Activated naive CD8-positive, alpha-beta T cell treated with anti-CD3 and anti-CD28 coated beads, Interleukin-2, amount 50 U/mL, for 24 hours (primary cell): ENCODE results near the gene EPS15.
"Not testable (repeated sequence)": the region's sequence is repeated elsewhere in the genome, so short reads cannot be mapped to it uniquely, and the experiment has no call there.

Source experiments
- ATAC-seq: fragments of 150-1000 bp; cut with Tn5 transposase; one replicate; pipeline ENCODE4 v1.10.0; 2021
- DNase-seq: peaks from one replicate; pipeline ENCODE4 v3.0.0; 2021
- H3K27ac Mint-ChIP-seq: one replicate; pipeline ENCODE4 v1.8.0; 2021; ENCODE audit warnings: mild to moderate bottlenecking, mixed read lengths
- H3K27me3 Mint-ChIP-seq: one replicate; pipeline ENCODE4 v1.8.0; 2021; ENCODE audit warnings: mixed read lengths
- H3K36me3 Mint-ChIP-seq: one replicate; pipeline ENCODE4 v1.8.0; 2021; ENCODE audit warnings: low read depth, mixed read lengths
- H3K4me1 Mint-ChIP-seq: one replicate; pipeline ENCODE4 v1.8.0; 2021; ENCODE audit warnings: mixed read lengths
- H3K4me3 Mint-ChIP-seq: one replicate; pipeline ENCODE4 v1.8.0; 2021; ENCODE audit warnings: mild to moderate bottlenecking, moderate library complexity, mixed read lengths
- H3K9me3 Mint-ChIP-seq: one replicate; pipeline ENCODE4 v1.8.0; 2021; ENCODE audit warnings: mixed read lengths

EPS15 gene

GRCh38 chr1:51387288-51387687 lies 131.8 kb downstream of the EPS15 start:
- peaks cover 64% of the 10 kb centered on the region for H3K36me3 Mint-ChIP-seq
- not testable (repeated sequence) for H3K4me1 Mint-ChIP-seq, H3K4me3 Mint-ChIP-seq

DNA sequence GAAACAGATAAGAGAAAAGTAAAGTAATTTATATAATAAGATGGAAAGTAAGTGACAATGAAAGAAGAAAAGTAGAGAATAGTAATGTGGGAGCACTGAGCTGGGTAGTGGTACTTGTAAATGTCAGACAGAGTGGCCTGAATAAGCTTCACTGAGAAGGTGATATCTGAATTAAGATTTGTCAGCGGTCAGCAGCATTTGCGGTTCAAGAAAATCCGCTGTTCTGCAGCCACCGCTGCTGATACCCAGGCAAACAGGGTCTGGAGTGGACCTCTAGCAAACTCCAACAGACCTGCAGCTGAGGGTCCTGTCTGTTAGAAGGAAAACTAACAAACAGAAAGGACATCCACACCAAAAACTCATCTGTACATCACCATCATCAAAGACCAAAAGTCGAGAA lies 132.8 kb downstream of the EPS15 start:
- not testable (repeated sequence) for DNase-seq, H3K27ac Mint-ChIP-seq
- H3K9me3 Mint-ChIP-seq, result peaks cover 17% of the 10 kb centered on the region

More at GRCh38 chr1:51387288-51387687, 131.8 kb downstream of the EPS15 start:
- H3K27me3 Mint-ChIP-seq, DNase-seq, ATAC-seq, H3K27ac Mint-ChIP-seq: not testable (repeated sequence)
- H3K9me3 Mint-ChIP-seq, result peaks cover 17% of the 10 kb centered on the region

GRCh38 chr1:51385776-51386175 lies 133.3 kb downstream of the EPS15 start:
- Mint-ChIP-seq H3K4me1 (no peaks in the 10 kb centered on the region), H3K27me3 (no peaks in the 10 kb centered on the region), H3K27ac (no peak overlapping the region), H3K4me3 (no peak overlapping the region), H3K9me3 (peaks cover 17% of the 10 kb centered on the region), H3K36me3 (peaks cover 66% of the 10 kb centered on the region)
- ATAC-seq (no peak), DNase-seq (no peak)

More for the DNA sequence above, 132.8 kb downstream of the EPS15 start:
- not testable (repeated sequence) for ATAC-seq, H3K4me3 Mint-ChIP-seq, H3K27me3 Mint-ChIP-seq, H3K4me1 Mint-ChIP-seq
- peaks cover 62% of the 10 kb centered on the region for H3K36me3 Mint-ChIP-seq

DNA sequence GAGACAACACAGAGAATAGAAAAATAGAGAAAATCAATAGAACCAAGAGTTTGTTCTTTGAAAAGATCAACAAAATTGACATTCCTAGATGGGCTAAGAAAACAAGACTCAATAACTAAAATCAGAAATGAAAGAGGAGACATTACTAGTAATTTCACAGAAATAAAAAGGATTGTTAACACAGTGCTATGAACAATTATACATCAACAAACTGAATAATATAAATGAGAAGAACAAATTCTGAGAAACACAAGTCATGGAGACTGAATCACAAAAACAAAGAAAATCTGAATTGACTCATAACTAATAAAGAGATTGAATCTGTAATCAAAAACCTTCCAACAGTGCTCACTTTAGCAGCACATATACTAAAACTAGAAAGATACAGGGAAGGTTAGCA lies 137.1 kb downstream of the EPS15 start:
- Mint-ChIP-seq H3K4me1 (no peaks in the 10 kb centered on the region), H3K9me3 (peaks cover 17% of the 10 kb centered on the region), H3K27me3 (no peaks in the 10 kb centered on the region), H3K36me3 (peaks cover 81% of the 10 kb centered on the region), H3K4me3 (no peak overlapping the region), H3K27ac (no peak overlapping the region)
- no peak for ATAC-seq
- DNase-seq, result no peak

DNA sequence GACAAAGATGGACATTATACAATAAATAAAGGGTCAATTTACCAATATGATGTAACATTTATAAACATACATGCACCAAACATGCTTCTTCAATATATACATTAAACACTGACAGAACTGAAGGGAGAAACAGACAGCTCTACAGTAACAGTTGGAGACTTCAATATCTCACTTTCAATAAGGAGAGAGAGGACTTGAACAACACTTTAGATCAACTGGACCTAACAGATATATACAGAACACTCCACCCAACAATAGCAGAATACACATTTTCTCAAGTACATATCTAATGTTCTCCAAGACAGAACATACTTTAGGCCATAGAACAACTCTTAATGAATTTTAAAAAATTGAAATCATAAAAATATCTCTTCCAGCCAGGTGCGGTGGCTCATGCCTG lies 138.1 kb downstream of the EPS15 start:
- Mint-ChIP-seq H3K27ac (no peak overlapping the region), H3K9me3 (peaks cover 11% of the 10 kb centered on the region), H3K36me3 (peaks cover 72% of the 10 kb centered on the region), H3K27me3 (no peaks in the 10 kb centered on the region), H3K4me3 (no peak overlapping the region), H3K4me1 (no peaks in the 10 kb centered on the region)
- DNase-seq (no peak), ATAC-seq (no peak)

DNA sequence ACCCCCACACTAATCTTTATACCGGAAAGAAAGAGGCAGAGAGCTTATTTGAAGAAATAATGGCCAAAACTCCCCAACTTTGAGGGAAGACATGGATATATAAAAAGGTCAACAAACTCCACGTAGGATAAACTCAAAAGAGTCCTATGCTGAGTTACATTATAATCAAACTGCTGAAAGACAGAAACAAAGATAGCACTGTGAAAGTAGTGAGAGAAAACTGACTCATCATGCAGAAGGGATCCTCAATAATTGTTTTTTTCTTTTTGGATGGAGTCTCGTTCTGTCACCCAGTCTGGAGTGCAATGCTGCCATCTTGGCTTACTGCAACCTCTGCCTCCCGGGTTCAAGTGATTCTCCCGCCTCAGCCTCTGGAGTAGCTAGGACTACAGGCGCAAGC lies 140.2 kb downstream of the EPS15 start:
- no peak overlapping the region for H3K27ac Mint-ChIP-seq
- ATAC-seq (no peak), DNase-seq (no peak)
- H3K27me3 Mint-ChIP-seq, result no peaks in the 10 kb centered on the region
- no peaks in the 10 kb centered on the region for H3K9me3 Mint-ChIP-seq
- H3K36me3 Mint-ChIP-seq, result peaks cover 55% of the 10 kb centered on the region
- H3K4me3 Mint-ChIP-seq, result no peak overlapping the region
- H3K4me1 Mint-ChIP-seq, result no peaks in the 10 kb centered on the region

GRCh38 chr1:51373898-51374297 lies 145.2 kb downstream of the EPS15 start:
- H3K27ac Mint-ChIP-seq, result no peak overlapping the region
- H3K4me3 Mint-ChIP-seq, result no peak overlapping the region
- H3K36me3 Mint-ChIP-seq, result peaks cover 20% of the 10 kb centered on the region
- no peaks in the 10 kb centered on the region for H3K4me1 Mint-ChIP-seq
- DNase-seq, result no peak
- no peaks in the 10 kb centered on the region for H3K27me3 Mint-ChIP-seq
- H3K9me3 Mint-ChIP-seq, result no peaks in the 10 kb centered on the region
- ATAC-seq, result no peak

DNA sequence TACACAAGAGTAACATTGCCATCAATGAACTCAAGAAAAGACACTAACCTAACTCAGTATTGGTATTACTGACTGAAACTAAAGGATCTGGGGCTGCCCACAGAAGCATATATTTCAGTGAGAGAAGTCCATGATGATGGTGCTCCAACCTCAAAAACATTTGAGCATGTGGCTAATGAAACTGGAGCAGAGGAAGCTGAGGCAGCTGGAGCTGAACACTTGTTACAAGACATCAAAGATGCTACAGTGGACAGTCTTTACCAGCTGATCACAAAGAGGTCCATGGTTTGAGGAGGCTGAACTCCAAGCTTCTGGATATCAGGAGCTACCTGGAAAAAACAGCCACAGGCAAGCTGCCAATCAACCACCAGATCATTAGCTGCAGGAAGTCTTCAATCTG lies 146.5 kb downstream of the EPS15 start:
- H3K27me3 Mint-ChIP-seq, result no peaks in the 10 kb centered on the region
- DNase-seq, result no peak
- ATAC-seq, result no peak
- H3K9me3 Mint-ChIP-seq, result no peaks in the 10 kb centered on the region
- no peak overlapping the region for H3K4me3 Mint-ChIP-seq
- H3K4me1 Mint-ChIP-seq, result no peaks in the 10 kb centered on the region
- no peak overlapping the region for H3K27ac Mint-ChIP-seq
- peaks cover 14% of the 10 kb centered on the region for H3K36me3 Mint-ChIP-seq

- no peak overlapping the region for H3K27ac Mint-ChIP-seq
- no peak overlapping the region for H3K4me3 Mint-ChIP-seq
- no peak for ATAC-seq
- H3K27me3 Mint-ChIP-seq, result no peaks in the 10 kb centered on the region
- H3K36me3 Mint-ChIP-seq, result peaks cover 20% of the 10 kb centered on the region
- no peak for DNase-seq
- H3K4me1 Mint-ChIP-seq, result no peaks in the 10 kb centered on the region
- no peaks in the 10 kb centered on the region for H3K9me3 Mint-ChIP-seq
Measured at GRCh38 chr1:51369171-51369570, 149.9 kb downstream of the EPS15 start.

DNA sequence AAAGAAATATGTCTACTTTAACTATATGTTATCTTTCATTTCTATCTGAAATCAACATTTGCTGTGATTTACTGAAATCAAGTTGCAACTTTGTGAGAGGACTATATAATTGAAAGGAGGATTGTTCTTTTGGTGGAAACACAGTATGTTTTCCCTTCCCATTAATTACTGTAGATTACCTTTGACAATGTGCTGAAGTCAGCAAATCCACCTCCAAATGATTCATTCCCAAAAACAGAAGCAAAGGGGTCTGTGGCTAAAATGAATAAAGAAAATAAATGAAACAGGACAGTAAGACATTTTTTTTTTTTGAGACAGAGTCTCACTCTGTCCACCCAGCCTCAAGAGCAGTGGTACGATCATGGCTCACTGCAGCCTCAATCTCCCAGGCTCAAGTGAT lies 153.3 kb downstream of the EPS15 start:
- DNase-seq, result no peak
- Mint-ChIP-seq H3K36me3 (peaks cover 22% of the 10 kb centered on the region), H3K4me1 (no peaks in the 10 kb centered on the region), H3K27ac (no peak overlapping the region), H3K27me3 (no peaks in the 10 kb centered on the region), H3K4me3 (no peak overlapping the region), H3K9me3 (no peaks in the 10 kb centered on the region)
- ATAC-seq, result no peak

- H3K4me3 Mint-ChIP-seq, result no peak overlapping the region
- H3K36me3 Mint-ChIP-seq, result peaks cover 33% of the 10 kb centered on the region
- no peaks in the 10 kb centered on the region for H3K27me3 Mint-ChIP-seq
- DNase-seq, result no peak
- no peaks in the 10 kb centered on the region for H3K4me1 Mint-ChIP-seq
- H3K9me3 Mint-ChIP-seq, result no peaks in the 10 kb centered on the region
- no peak for ATAC-seq
- no peak overlapping the region for H3K27ac Mint-ChIP-seq
Measured at GRCh38 chr1:51359879-51360278, 159.2 kb downstream of the EPS15 start.

GRCh38 chr1:51355382-51355781 lies 163.7 kb downstream of the EPS15 start:
- Mint-ChIP-seq H3K36me3 (peaks cover 23% of the 10 kb centered on the region), H3K4me3 (no peak overlapping the region), H3K4me1 (no peaks in the 10 kb centered on the region), H3K27me3 (no peaks in the 10 kb centered on the region), H3K9me3 (no peaks in the 10 kb centered on the region), H3K27ac (no peak overlapping the region)
- ATAC-seq (no peak), DNase-seq (no peak)

- no peaks in the 10 kb centered on the region for H3K9me3 Mint-ChIP-seq
- no peaks in the 10 kb centered on the region for H3K27me3 Mint-ChIP-seq
- no peak overlapping the region for H3K4me3 Mint-ChIP-seq
- ATAC-seq, result no peak
- H3K27ac Mint-ChIP-seq, result no peak overlapping the region
- no peak for DNase-seq
- peaks cover 17% of the 10 kb centered on the region for H3K36me3 Mint-ChIP-seq
- no peaks in the 10 kb centered on the region for H3K4me1 Mint-ChIP-seq
Measured at GRCh38 chr1:51354416-51354815, 164.7 kb downstream of the EPS15 start.

DNA sequence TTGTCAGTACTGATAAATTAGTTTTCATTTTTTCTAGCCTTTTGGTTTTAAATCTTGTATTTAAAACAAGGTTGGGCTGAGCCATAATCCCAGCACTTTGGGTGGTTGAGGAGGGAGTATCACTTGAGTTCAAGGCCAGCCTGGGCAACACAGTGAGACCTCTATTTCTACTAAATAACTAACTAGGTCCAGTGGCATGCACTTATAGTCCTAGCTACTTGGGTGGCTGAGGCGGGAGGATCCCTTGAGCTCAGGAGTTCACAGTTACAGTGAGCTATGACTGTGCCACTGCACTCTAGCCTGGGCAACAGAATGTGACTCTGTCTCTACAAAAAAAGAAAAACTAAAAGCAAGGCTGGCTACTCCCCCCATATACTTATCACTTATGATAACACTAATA lies 167.2 kb downstream of the EPS15 start:
- Mint-ChIP-seq H3K27ac (no peak overlapping the region), H3K36me3 (peaks cover 13% of the 10 kb centered on the region), H3K4me3 (no peak overlapping the region), H3K27me3 (no peaks in the 10 kb centered on the region), H3K4me1 (no peaks in the 10 kb centered on the region), H3K9me3 (no peaks in the 10 kb centered on the region)
- ATAC-seq (no peak), DNase-seq (no peak)

- Mint-ChIP-seq H3K27ac (no peak overlapping the region), H3K27me3 (peaks cover 18% of the 10 kb centered on the region), H3K36me3 (peaks cover 4% of the 10 kb centered on the region), H3K9me3 (no peaks in the 10 kb centered on the region), H3K4me3 (no peak overlapping the region), H3K4me1 (no peaks in the 10 kb centered on the region)
- no peak for ATAC-seq
- no peak for DNase-seq
Measured at GRCh38 chr1:51349862-51350261, 169.2 kb downstream of the EPS15 start.

GRCh38 chr1:51348147-51348527 lies 170.9 kb downstream of the EPS15 start:
- no peak for DNase-seq
- ATAC-seq, result no peak
- Mint-ChIP-seq H3K27me3 (peaks cover 31% of the 10 kb centered on the region), H3K9me3 (no peaks in the 10 kb centered on the region), H3K36me3 (no peaks in the 10 kb centered on the region), H3K4me1 (peaks cover 4% of the 10 kb centered on the region), H3K27ac (no peak overlapping the region), H3K4me3 (no peak overlapping the region)
